Gastrocnemius medialis (tissue), 4 donors: ENCODE data around the gene NAA60. TPM values are rescaled to one million over a fixed set of nuclear protein-coding genes. Genes with fewer than 3 reads are reported as not detected.

Source experiments
- ATAC-seq, 2 donors: fragments of 150-250 bp; one replicate each; pipeline ENCODE4 v1.9.1; 2016
- DNase-seq, 2 donors: peaks; one replicate each; pipeline ENCODE4 v3.0.0-alpha.2; 2019
- H3K27ac ChIP-seq, 4 donors: fragments of 200-600 bp; sonication (generic); 1 replicate in 1 of 4; 2 replicates in 3 of 4; pipeline ENCODE4 v1.5.1; 2016 to 2018; ENCODE audit warnings: mild to moderate bottlenecking in 2 of 4, moderate library complexity in 1 of 4
- H3K27me3 ChIP-seq, 3 donors: fragments of 200-600 bp; sonication (generic) in 2 of 3; 1 replicate in 1 of 3; 2 replicates in 2 of 3; pipeline versions ENCODE4 v1.5.1 to v1.6.0; 2016 to 2019; ENCODE audit warnings: mild to moderate bottlenecking in 1 of 3, moderate library complexity in 1 of 3
- H3K36me3 ChIP-seq, 2 donors: fragments of 200-600 bp; sonication (generic) in 1 of 2; one replicate each; pipeline ENCODE4 v1.5.1; 2017 to 2018
- H3K4me1 ChIP-seq, 2 donors: fragments of 200-600 bp; sonication (generic) in 1 of 2; one replicate each; pipeline ENCODE4 v1.5.1; 2016 to 2017; ENCODE audit warnings: mild to moderate bottlenecking in 2 of 2
- H3K4me3 ChIP-seq, 4 donors: fragments of 200-600 bp; sonication (generic) in 3 of 4; 1 replicate in 1 of 4; 2 replicates in 3 of 4; pipeline ENCODE4 v1.5.1; 2016 to 2019; ENCODE audit warnings: mild to moderate bottlenecking in 2 of 4
- H3K9me3 ChIP-seq, 3 donors: fragments of 200-600 bp; sonication (generic) in 2 of 3; 1 replicate in 1 of 3; 2 replicates in 2 of 3; pipeline ENCODE4 v1.5.1; 2016 to 2019
- POLR2A ChIP-seq, 2 donors: fragments of 450-650 bp; IDR thresholded peaks; one replicate each; pipeline ENCODE4 v1.6.1; 2017; ENCODE audit warnings: antibody characterized with exemption in 2 of 2, mild to moderate bottlenecking in 2 of 2, moderate library complexity in 2 of 2
- in situ Hi-C, 4 donors: fragments of 200-750 bp; cut with MboI; loops; one replicate each; pipeline versions ENCODE4 v1.15.0 to v1.8.0; 2017; ENCODE audit warnings: low sequenced_read_pairs in 4 of 4
- intact Hi-C: fragments of 100-400 bp; cut with DNase I; formaldehyde crosslinking; loops from one replicate; pipeline ENCODE4 v1.15.1; 2023; ENCODE audit warnings: low total_unique reads
- microRNA-seq, 2 donors: library from miRNA; unstranded; fragments of <30 nt; microRNA quantifications; one replicate each; pipeline ENCODE4, GENCODE V29; 2016; ENCODE audit warnings: borderline replicate concordance in 2 of 2
- total RNA-seq, 4 donors: library from RNA; depleted of rRNA; stranded (reverse); fragments of >200 nt; gene quantifications; one replicate each; pipeline versions ENCODE4 v1.1.0 to v1.2.3, GENCODE V29; 2016
- TF ChIP-seq, protein P1 (sequence below), 5 experiments: fragments of 450-650 bp in 3 of 5; fragments of 200-600 bp in 2 of 5; sonication (generic) in 2 of 5; IDR thresholded peaks in 4 of 5; conservative IDR thresholded peaks in 1 of 5; 1 replicate in 4 of 5; 2 replicates in 1 of 5; pipeline ENCODE4 v1.5.1; 2016 to 2019; ENCODE audit warnings: antibody characterized with exemption in 5 of 5, mild to moderate bottlenecking in 3 of 5, moderate library complexity in 3 of 5

The NAA60 gene
- total RNA-seq, 4 donors from 2014 or later = 14.2 to 16.7 (median 15.4) TPM

DNA sequence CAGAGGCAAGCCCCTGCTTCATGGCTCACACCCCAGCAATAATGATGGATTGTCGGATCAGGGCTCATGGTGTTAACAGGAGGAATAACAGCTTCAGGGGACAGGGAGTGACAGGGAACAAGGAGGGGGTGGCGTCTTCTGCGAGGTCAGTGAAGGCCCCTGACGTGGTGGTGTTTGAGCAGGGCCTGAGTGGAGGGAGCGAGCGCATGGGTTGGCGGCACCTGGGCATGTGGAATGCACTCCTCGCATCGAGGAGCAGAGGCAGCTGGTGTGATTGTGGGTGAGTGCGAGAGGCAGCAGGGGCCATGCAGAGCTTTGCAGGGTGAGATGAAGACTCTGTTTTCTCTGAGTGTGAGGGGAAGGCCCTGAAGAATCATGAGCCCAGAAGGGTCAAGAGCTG is 90.6 kb downstream of the NAA60 start:
- ATAC-seq = no peak
- TF ChIP-seq POLR2A (IDR thresholded peaks at IDR 0.05) = no peak
- TF ChIP-seq, protein P1, sequence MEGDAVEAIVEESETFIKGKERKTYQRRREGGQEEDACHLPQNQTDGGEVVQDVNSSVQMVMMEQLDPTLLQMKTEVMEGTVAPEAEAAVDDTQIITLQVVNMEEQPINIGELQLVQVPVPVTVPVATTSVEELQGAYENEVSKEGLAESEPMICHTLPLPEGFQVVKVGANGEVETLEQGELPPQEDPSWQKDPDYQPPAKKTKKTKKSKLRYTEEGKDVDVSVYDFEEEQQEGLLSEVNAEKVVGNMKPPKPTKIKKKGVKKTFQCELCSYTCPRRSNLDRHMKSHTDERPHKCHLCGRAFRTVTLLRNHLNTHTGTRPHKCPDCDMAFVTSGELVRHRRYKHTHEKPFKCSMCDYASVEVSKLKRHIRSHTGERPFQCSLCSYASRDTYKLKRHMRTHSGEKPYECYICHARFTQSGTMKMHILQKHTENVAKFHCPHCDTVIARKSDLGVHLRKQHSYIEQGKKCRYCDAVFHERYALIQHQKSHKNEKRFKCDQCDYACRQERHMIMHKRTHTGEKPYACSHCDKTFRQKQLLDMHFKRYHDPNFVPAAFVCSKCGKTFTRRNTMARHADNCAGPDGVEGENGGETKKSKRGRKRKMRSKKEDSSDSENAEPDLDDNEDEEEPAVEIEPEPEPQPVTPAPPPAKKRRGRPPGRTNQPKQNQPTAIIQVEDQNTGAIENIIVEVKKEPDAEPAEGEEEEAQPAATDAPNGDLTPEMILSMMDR (IDR thresholded peaks at IDR 0.05 in 4 of 5, conservative IDR thresholded peaks at IDR 0.05 in 1 of 5) = no peak

DNA sequence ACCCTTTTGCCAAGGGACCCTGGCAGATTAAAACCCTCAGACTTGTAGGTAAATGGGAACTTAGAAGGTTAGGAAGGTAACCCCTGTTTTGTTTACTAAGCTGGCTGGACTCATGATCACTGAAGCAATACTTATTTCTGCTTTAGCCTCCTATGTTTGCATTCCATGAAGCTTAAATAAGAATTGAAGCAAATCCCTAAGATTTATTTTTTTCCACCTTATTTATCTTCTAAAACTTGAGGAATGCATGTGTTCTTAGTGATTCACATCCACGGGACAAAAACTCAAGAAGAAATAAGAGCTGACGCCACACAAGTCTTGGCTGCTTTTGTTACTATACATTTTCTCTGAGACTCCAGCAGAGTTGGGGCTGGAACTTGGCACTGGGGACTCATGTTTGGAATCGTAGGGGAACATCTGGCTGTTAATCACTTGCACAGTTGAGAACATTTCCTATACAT is 92.8 kb downstream of the NAA60 start:
- DNase-seq (no peak), ATAC-seq (no peak)
- Histone ChIP-seq H3K27me3 (no peaks in the 10 kb centered on the region), H3K9me3 (no peaks in the 10 kb centered on the region), H3K4me1 (peaks cover 25 to 35% of the 10 kb centered on the region in 2 donors), H3K4me3 (no peak overlapping the region), H3K36me3 (peaks cover 0 to 19% of the 10 kb centered on the region in 2 donors), H3K27ac (peak overlapping the region in 1 of 4 donors; percentile 45)
- in situ Hi-C loops (loop anchor here in 1 of 4 donors (25.0 kb wide), 1 partner anchor 351 kb away; the partner anchor contains the start of gene CREBBP), intact Hi-C loops (no loop called here)
- TF ChIP-seq POLR2A (IDR thresholded peaks at IDR 0.05) = no peak
- TF ChIP-seq, protein P1 (IDR thresholded peaks at IDR 0.05 in 4 of 5, conservative IDR thresholded peaks at IDR 0.05 in 1 of 5) = no peak

More for the DNA sequence above, 90.6 kb downstream of the NAA60 start:
- Histone ChIP-seq H3K27ac (no peak overlapping the region), H3K36me3 (peaks cover 0 to 31% of the 10 kb centered on the region in 2 donors), H3K27me3 (no peaks in the 10 kb centered on the region), H3K4me3 (no peak overlapping the region), H3K4me1 (peaks cover 20 to 28% of the 10 kb centered on the region in 2 donors), H3K9me3 (no peaks in the 10 kb centered on the region)
- in situ Hi-C loops (loop anchor here in 1 of 4 donors (25.0 kb wide), 1 partner anchor 353 kb away; the partner anchor contains the start of gene CREBBP), intact Hi-C loops (no loop called here)
- no peak for DNase-seq

Small RNA genes within 50 kb of the gene (microRNA-seq; reads per million reads assigned to microRNA genes)
- gene MIR6126 = 0 reads per million in 2 donors

Other genes with a start within 250 kb of the NAA60 start
- 1 to 10 TPM in 3 of 4 donors, under 1 TPM in 1; 0.49 to 3.2 (median 2.2) TPM for gene ZNF200, start 208.5 kb upstream of the NAA60 start, total RNA-seq
- gene MEFV, start 187.0 kb upstream of the NAA60 start, total RNA-seq = 1 to 10 TPM in 1 of 4 donors, under 1 TPM in 3; 0.32 to 1.2 (median 0.76) TPM
- gene ZNF263, start 160.2 kb upstream of the NAA60 start, total RNA-seq = 10 to 100 TPM; 13.5 to 18.5 (median 15.5) TPM
- gene TIGD7, start 138.2 kb upstream of the NAA60 start, total RNA-seq = 1 to 10 TPM; 2.5 to 8.1 (median 4.4) TPM
- 10 to 100 TPM in 3 of 4 donors, 1 to 10 TPM in 1; 5.5 to 13.2 (median 12.5) TPM for gene ZNF75A, start 138.2 kb upstream of the NAA60 start, total RNA-seq
- not detected for gene OR2C1, start 87.8 kb upstream of the NAA60 start, total RNA-seq
- gene ZSCAN32, start 42.7 kb upstream of the NAA60 start, total RNA-seq = 1 to 10 TPM; 4.0 to 6.5 (median 4.7) TPM
- gene ZNF174, start 42.5 kb upstream of the NAA60 start, total RNA-seq = 10 to 100 TPM in 2 of 4 donors, 1 to 10 TPM in 2; 6.7 to 15.6 (median 9.6) TPM
- 1 to 10 TPM in 1 of 4 donors, under 1 TPM in 3; 0.81 to 1.3 (median 0.96) TPM for gene ZNF597, start 176 bp upstream of the NAA60 start, total RNA-seq
- not detected for gene C16orf90, start 51.8 kb downstream of the NAA60 start, total RNA-seq
- 10 to 100 TPM in 3 of 4 donors, 1 to 10 TPM in 1; 8.2 to 24.3 (median 14.5) TPM for gene CLUAP1, start 57.3 kb downstream of the NAA60 start, total RNA-seq
- gene NLRC3, start 133.7 kb downstream of the NAA60 start, total RNA-seq = under 1 TPM; 0.11 to 0.26 (median 0.22) TPM
- gene SLX4, start 167.9 kb downstream of the NAA60 start, total RNA-seq = 1 to 10 TPM; 1.8 to 3.6 (median 2.8) TPM
- 1 to 10 TPM; 2.5 to 7.3 (median 3.5) TPM for gene DNASE1, start 211.0 kb downstream of the NAA60 start, total RNA-seq